C4-2B (cell line): ENCODE measurements around the gene ABCA4.

Experiments
- ZFX ChIP-seq: fragments of 450-650 bp; IDR thresholded peaks from 2 replicates; pipeline ENCODE4 v1.6.1; 2017
- TF ChIP-seq, protein P1 (sequence below): fragments of 450-650 bp; conservative IDR thresholded peaks from 2 replicates; pipeline ENCODE4 v1.5.1; 2017; ENCODE audit warnings: mild to moderate bottlenecking

DNA sequence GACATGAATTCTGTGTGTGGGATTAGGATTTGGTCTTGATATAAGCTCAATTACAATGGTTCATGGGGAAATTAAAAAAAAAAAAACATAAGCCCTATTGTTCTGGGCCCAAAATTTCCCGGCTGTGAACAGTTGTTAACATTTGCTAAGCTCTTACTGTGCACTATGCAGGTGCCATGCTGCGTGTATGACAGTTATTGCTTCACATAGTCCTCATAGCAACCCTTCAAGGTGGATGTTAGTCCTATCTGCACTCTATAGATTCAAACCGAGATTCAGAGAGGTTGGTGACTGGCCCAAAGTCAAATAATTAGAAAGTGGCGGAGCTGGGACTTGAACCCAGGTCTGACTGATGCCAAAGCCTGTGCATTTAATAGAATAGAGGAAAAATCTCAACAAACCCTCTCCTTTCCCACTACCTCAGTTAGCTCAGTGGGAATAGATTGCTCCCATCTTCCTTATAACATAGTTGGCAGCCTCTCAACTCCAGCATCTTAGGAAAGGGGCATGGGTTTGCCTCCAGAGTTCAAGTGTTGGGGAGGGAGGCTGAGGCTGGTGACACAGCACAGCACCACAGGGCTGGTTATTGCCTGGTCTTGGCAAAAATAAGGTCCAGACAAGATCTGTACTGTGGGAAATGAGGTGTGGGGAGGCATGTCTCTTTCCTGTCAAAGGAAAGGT is 156.7 kb downstream of the ABCA4 start:
- TF ChIP-seq, protein P1, sequence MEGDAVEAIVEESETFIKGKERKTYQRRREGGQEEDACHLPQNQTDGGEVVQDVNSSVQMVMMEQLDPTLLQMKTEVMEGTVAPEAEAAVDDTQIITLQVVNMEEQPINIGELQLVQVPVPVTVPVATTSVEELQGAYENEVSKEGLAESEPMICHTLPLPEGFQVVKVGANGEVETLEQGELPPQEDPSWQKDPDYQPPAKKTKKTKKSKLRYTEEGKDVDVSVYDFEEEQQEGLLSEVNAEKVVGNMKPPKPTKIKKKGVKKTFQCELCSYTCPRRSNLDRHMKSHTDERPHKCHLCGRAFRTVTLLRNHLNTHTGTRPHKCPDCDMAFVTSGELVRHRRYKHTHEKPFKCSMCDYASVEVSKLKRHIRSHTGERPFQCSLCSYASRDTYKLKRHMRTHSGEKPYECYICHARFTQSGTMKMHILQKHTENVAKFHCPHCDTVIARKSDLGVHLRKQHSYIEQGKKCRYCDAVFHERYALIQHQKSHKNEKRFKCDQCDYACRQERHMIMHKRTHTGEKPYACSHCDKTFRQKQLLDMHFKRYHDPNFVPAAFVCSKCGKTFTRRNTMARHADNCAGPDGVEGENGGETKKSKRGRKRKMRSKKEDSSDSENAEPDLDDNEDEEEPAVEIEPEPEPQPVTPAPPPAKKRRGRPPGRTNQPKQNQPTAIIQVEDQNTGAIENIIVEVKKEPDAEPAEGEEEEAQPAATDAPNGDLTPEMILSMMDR = no peak
- TF ChIP-seq ZFX = no peak
